Activated naive CD4-positive, alpha-beta T cell treated with anti-CD3 and anti-CD28 coated beads, Interleukin-2, amount 10 ng/mL, durations not matched to agents 5 hours and 36 hours (primary cell): ENCODE results near the gene ZPBP. TPM values are rescaled to one million over a fixed set of nuclear protein-coding genes. Genes with fewer than 3 reads are reported as not detected.

Source experiments
- total RNA-seq, 2 experiments: library from RNA; stranded (reverse); gene quantifications; one replicate each; pipeline ENCODE4 v1.2.3, GENCODE V29; 2021

ZPBP gene
- not detected for total RNA-seq

GRCh38 chr7:50092579-50093491 is at the start of gene ZPBP:
ZPBP (minus strand) TSS chr7:50093246; CDS start chr7:50093194, 52 bp downstream.

Other genes with a start within 250 kb of the ZPBP start
- gene IKZF1, start 211.5 kb upstream of the ZPBP start, total RNA-seq, result 100 to 1,000 TPM; 348 to 372 TPM